AG09319 (cell line): ENCODE measurements around the gene TNK2.

ENCODE experiments used
- DNase-seq: peaks from one replicate; pipeline ENCODE4 v3.0.0-alpha.2; 2010; ENCODE audit warnings: low read depth; ENCODE audit errors: extremely low read depth
- CTCF ChIP-seq: IDR thresholded peaks from 2 replicates; pipeline ENCODE4 v1.5.1; 2011; ENCODE audit warnings: low read depth, mild to moderate bottlenecking, inconsistent platforms, low read length, moderate library complexity

Gene TNK2

GRCh38 chr3:195860456-195860855 is 47.9 kb downstream of the TNK2 start:
- no peak for DNase-seq

DNA sequence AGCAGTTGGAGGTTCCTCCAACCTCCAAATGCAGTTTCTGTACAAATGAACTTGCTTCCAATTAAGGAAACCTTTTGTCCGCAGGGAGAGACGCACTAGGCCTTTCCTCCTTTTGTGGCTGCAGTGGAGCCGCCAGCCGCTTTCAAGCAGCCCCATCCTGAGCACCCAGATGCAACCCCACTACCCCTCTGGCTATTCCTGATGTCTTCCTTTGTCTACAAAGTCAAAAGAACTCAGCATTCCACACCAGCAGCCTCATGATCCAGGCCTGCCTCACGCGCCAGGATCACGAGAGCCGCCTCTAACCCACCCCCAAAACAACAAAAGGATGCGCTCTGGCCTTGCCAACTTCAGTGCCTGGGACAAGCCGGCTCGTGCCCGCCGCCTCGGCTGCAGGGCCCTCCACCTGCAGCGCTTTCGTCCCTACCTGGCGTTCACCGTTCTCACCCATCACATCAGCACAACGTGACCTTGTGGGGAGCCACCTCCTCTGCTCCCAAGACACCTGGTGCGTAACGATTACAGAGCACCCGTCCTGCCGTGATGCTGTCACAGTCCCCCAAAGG is 48.4 kb downstream of the TNK2 start:
- DNase-seq = no peak
- TF ChIP-seq CTCF = no peak

More at GRCh38 chr3:195860456-195860855, 47.9 kb downstream of the TNK2 start:
- no peak for TF ChIP-seq CTCF

DNA sequence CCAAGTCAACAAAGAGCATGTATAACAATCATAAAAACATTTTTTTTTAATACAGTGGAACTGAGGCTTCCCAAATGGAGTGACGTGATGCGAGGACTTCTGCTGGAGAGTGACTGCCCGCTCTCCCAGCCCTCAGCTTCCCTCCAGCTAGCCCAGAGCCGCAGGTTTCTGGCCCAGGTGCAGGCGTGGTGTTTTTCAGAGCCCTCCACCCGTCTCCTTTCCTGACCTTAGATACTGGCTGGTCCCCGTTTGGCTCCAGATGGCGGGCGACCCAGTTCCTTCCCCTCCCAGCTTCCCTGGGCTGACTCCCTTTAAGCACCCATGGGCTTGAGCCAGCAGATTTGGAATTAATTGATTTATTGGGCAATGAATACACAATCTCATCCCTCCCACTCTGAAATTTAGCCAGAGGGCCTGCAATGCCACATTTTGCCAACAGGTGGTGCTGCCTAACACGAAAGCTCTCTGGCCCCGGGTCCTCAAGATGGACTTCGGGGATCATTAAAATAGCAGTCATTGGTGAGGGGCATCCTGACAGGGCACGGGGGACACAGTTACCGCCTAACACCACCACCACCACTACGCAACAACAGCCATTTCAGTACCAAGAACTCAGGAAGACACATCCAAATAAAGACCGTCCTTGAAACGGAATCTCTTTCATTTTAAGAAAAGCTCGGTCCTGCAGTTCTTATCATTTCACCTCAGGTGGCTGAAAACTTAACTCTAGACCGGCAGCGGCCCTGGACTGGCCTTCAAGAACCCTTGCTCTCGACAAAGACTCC is 49.1 kb downstream of the TNK2 start:
- peak; percentile 98 for TF ChIP-seq CTCF
- DNase-seq = peak; percentile 27

GRCh38 chr3:195856410-195857084 is 51.8 kb downstream of the TNK2 start:
- no peak for TF ChIP-seq CTCF
- no peak for DNase-seq

GRCh38 chr3:195855471-195856409 is 52.6 kb downstream of the TNK2 start:
- no peak for TF ChIP-seq CTCF
- DNase-seq = no peak

GRCh38 chr3:195854628-195855294 is 53.6 kb downstream of the TNK2 start:
- no peak for TF ChIP-seq CTCF
- no peak for DNase-seq
